H9 (cell line): Measurements from ENCODE around the gene KLC1. TPM values are rescaled to one million over a fixed set of nuclear protein-coding genes. Genes with fewer than 3 reads are reported as not detected.

ENCODE experiments used
- DNase-seq: peaks from one replicate; pipeline ENCODE4 v3.0.0-alpha.2; 2017
- H2AFZ ChIP-seq: one replicate; pipeline ENCODE4 v1.6.1; 2013; ENCODE audit warnings: mild to moderate bottlenecking, low read length, control low read depth, moderate library complexity
- H2AK5ac ChIP-seq: 2 replicates; pipeline ENCODE4 v1.6.1; 2013; ENCODE audit warnings: low read length, control low read depth, mixed read lengths; ENCODE audit not compliant: insufficient read length
- H2BK120ac ChIP-seq: one replicate; pipeline ENCODE4 v1.6.1; 2013; ENCODE audit warnings: low read depth, mild to moderate bottlenecking, low read length, control low read depth, inconsistent platforms; ENCODE audit not compliant: poor library complexity, severe bottlenecking
- H2BK12ac ChIP-seq: 2 replicates; pipeline ENCODE4 v1.6.1; 2013; ENCODE audit warnings: low read length, control low read depth, mixed read lengths, low read depth; ENCODE audit not compliant: insufficient read length
- H2BK15ac ChIP-seq: 2 replicates; pipeline ENCODE4 v1.6.1; 2013; ENCODE audit warnings: low read depth, low read length, control low read depth
- H2BK20ac ChIP-seq: one replicate; pipeline ENCODE4 v1.6.1; 2013; ENCODE audit warnings: low read depth, mild to moderate bottlenecking, low read length, control low read depth, inconsistent platforms; ENCODE audit not compliant: poor library complexity, severe bottlenecking
- H2BK5ac ChIP-seq: 2 replicates; pipeline ENCODE4 v1.6.1; 2013; ENCODE audit warnings: low read length, control low read depth, mixed read lengths; ENCODE audit not compliant: insufficient read length
- H3K14ac ChIP-seq: 2 replicates; pipeline ENCODE4 v1.6.1; 2013; ENCODE audit warnings: low read length, control low read depth; ENCODE audit not compliant: insufficient read depth
- H3K18ac ChIP-seq: 2 replicates; pipeline ENCODE4 v1.6.1; 2013; ENCODE audit warnings: low read depth, mild to moderate bottlenecking, mixed read lengths, low read length, control low read depth; ENCODE audit not compliant: insufficient read length
- H3K23ac ChIP-seq: 2 replicates; pipeline ENCODE4 v1.6.1; 2013; ENCODE audit warnings: low read length, control low read depth, mixed read lengths, low read depth; ENCODE audit not compliant: insufficient read length
- H3K23me2 ChIP-seq: 2 replicates; pipeline ENCODE4 v1.6.1; 2013; ENCODE audit warnings: low read depth, mild to moderate bottlenecking, mixed read lengths, low read length, control low read depth; ENCODE audit not compliant: insufficient read length, poor library complexity, severe bottlenecking
- H3K27ac ChIP-seq: 2 replicates; pipeline ENCODE4 v1.5.1; 2013; ENCODE audit warnings: low read length, control low read depth, mixed read lengths, low read depth; ENCODE audit not compliant: insufficient read length
- H3K27me3 ChIP-seq: 2 replicates; pipeline ENCODE4 v1.6.1; 2013; ENCODE audit warnings: low read length, control low read depth, inconsistent platforms; ENCODE audit not compliant: insufficient read depth
- H3K4ac ChIP-seq: 2 replicates; pipeline ENCODE4 v1.6.1; 2013; ENCODE audit warnings: low read depth, mild to moderate bottlenecking, control low read depth, inconsistent platforms, low read length, moderate library complexity
- H3K4me1 ChIP-seq: 2 replicates; pipeline ENCODE4 v1.6.1; 2013; ENCODE audit warnings: low read length, control low read depth, inconsistent platforms; ENCODE audit not compliant: insufficient read depth
- H3K4me2 ChIP-seq: 2 replicates; pipeline ENCODE4 v1.6.1; 2013; ENCODE audit warnings: low read length, control low read depth, mixed read lengths; ENCODE audit not compliant: insufficient read length, insufficient read depth
- H3K56ac ChIP-seq: 2 replicates; pipeline ENCODE4 v1.6.1; 2013; ENCODE audit warnings: low read depth, mild to moderate bottlenecking, mixed read lengths, low read length, control low read depth; ENCODE audit not compliant: insufficient read length
- H3K79me1 ChIP-seq: 2 replicates; pipeline ENCODE4 v1.6.1; 2013; ENCODE audit warnings: low read depth, mild to moderate bottlenecking, moderate library complexity, low read length, control low read depth, inconsistent platforms; ENCODE audit not compliant: insufficient read depth, poor library complexity, severe bottlenecking
- H3K79me2 ChIP-seq: 2 replicates; pipeline ENCODE4 v1.6.1; 2013; ENCODE audit warnings: low read length, control low read depth, inconsistent platforms; ENCODE audit not compliant: insufficient read depth
- H3K9ac ChIP-seq: 2 replicates; pipeline ENCODE4 v1.6.1; 2013; ENCODE audit warnings: low read length, control low read depth, mixed read lengths; ENCODE audit not compliant: insufficient read length; ENCODE audit errors: extremely low read depth
- H3K9me3 ChIP-seq: one replicate; pipeline ENCODE4 v1.6.1; 2013; ENCODE audit warnings: low read depth, low read length, inconsistent platforms; ENCODE audit not compliant: control insufficient read depth
- H3T11ph ChIP-seq: one replicate; pipeline ENCODE4 v1.6.1; 2013; ENCODE audit warnings: mild to moderate bottlenecking, low read length, control low read depth, inconsistent platforms
- H4K20me1 ChIP-seq: one replicate; pipeline ENCODE4 v1.6.1; 2013; ENCODE audit not compliant: control insufficient read depth, insufficient read length, insufficient read depth
- H4K5ac ChIP-seq: 2 replicates; pipeline ENCODE4 v1.6.1; 2013; ENCODE audit warnings: low read depth, mild to moderate bottlenecking, mixed read lengths, low read length, control low read depth; ENCODE audit not compliant: insufficient read length
- H4K8ac ChIP-seq: replicated peaks from 2 replicates; pipeline ENCODE4 v1.6.1; 2013; ENCODE audit warnings: low read length, control low read depth, mixed read lengths, low read depth; ENCODE audit not compliant: insufficient read length
- H4K91ac ChIP-seq: 2 replicates; pipeline ENCODE4 v1.6.1; 2013; ENCODE audit warnings: low read depth, mild to moderate bottlenecking, moderate library complexity, mixed read lengths, low read length, control low read depth; ENCODE audit not compliant: insufficient read length
- H3K27ac Mint-ChIP-seq, 3 experiments: 2 replicates in 2 of 3; 3 replicates in 1 of 3; pipeline ENCODE4 v1.8.0; 2020 to 2021; ENCODE audit warnings: mixed read lengths in 3 of 3, mild to moderate bottlenecking in 1 of 3, moderate library complexity in 1 of 3
- H3K27me3 Mint-ChIP-seq: 2 replicates; pipeline ENCODE4 v1.8.0; 2021; ENCODE audit warnings: low read depth, mild to moderate bottlenecking, moderate library complexity, mixed read lengths
- H3K36me3 Mint-ChIP-seq, 3 experiments: 2 replicates in 2 of 3; 3 replicates in 1 of 3; pipeline ENCODE4 v1.8.0; 2020 to 2021; ENCODE audit warnings: low read depth in 3 of 3, mixed read lengths in 3 of 3; ENCODE audit not compliant: insufficient read depth in 1 of 3
- H3K4me1 Mint-ChIP-seq, 2 experiments: 2 replicates each; pipeline ENCODE4 v1.8.0; 2020; ENCODE audit warnings: mixed read lengths in 2 of 2
- H3K4me3 Mint-ChIP-seq, 2 experiments: 2 replicates in 1 of 2; 3 replicates in 1 of 2; pipeline ENCODE4 v1.8.0; 2020 to 2021; ENCODE audit warnings: mild to moderate bottlenecking in 2 of 2, mixed read lengths in 2 of 2, moderate library complexity in 1 of 2
- H3K9me3 Mint-ChIP-seq, 2 experiments: 2 replicates in 1 of 2; 3 replicates in 1 of 2; pipeline ENCODE4 v1.8.0; 2020; ENCODE audit warnings: mild to moderate bottlenecking in 2 of 2, mixed read lengths in 2 of 2, moderate library complexity in 1 of 2
- WGBS: extraction: QIAGEN DNeasy Blood & Tissue Kit; methylation state at CpG from one replicate; pipeline ENCODE4 v1.1.7; 2013; ENCODE audit warnings: missing lambda C conversion rate, low lambda C conversion rate, mixed read lengths; ENCODE audit not compliant: insufficient read length; ENCODE audit errors: extremely low coverage; 5-methylcytosine and 5-hydroxymethylcytosine counted together
- total RNA-seq: library from RNA; stranded (reverse); gene quantifications from 2 replicates; pipeline ENCODE4 v1.2.1, GENCODE V29; 2021
- TF ChIP-seq, protein P1 (sequence below): fragments of 200-600 bp; sonication (generic); conservative IDR thresholded peaks from 3 replicates; pipeline ENCODE4 v1.8.0; 2021; ENCODE audit warnings: antibody characterized with exemption, mild to moderate bottlenecking

The KLC1 gene
- total RNA-seq, 1 experiment from 2014 or later: 143 TPM

- no peaks in the 10 kb centered on the region for H4K20me1 ChIP-seq
- no peak for DNase-seq
- no peak overlapping the region for H3K9ac ChIP-seq
- no peaks in the 10 kb centered on the region for H3K9me3 Mint-ChIP-seq
- no peak overlapping the region for H3T11ph ChIP-seq
- H3K36me3 Mint-ChIP-seq: peaks cover 2 to 40% (median 34%) of the 10 kb centered on the region in 3 experiments; a peak in 6 of 7 replicates
- H3K14ac ChIP-seq: no peak overlapping the region
- no peaks in the 10 kb centered on the region for H3K27me3 ChIP-seq
- no peak overlapping the region for H3K27ac ChIP-seq
- no peak overlapping the region for H2BK20ac ChIP-seq
- H4K5ac ChIP-seq: no peak overlapping the region
- H2BK15ac ChIP-seq: no peak overlapping the region
- no peaks in the 10 kb centered on the region for H3K79me2 ChIP-seq
- no peak overlapping the region for H4K8ac ChIP-seq
- peak overlapping the region; percentile 17 to 68 (median 18); a peak in 3 of 7 replicates for H3K27ac Mint-ChIP-seq
- no peak overlapping the region for H2AK5ac ChIP-seq
- no peaks in the 10 kb centered on the region for H3K79me1 ChIP-seq
- H3K4me3 Mint-ChIP-seq: no peak overlapping the region
- H3K4me1 Mint-ChIP-seq: no peaks in the 10 kb centered on the region
- H3K4me1 ChIP-seq: no peaks in the 10 kb centered on the region
- no peak overlapping the region for H3K4ac ChIP-seq
- H3K56ac ChIP-seq: no peak overlapping the region
- no peak overlapping the region for H2BK120ac ChIP-seq
- WGBS: no CpG with 5 or more reads among the region's 24 CpGs
- no peak overlapping the region for H2AFZ ChIP-seq
- no peak overlapping the region for H2BK12ac ChIP-seq
- H2BK5ac ChIP-seq: no peak overlapping the region
- TF ChIP-seq, protein P1, sequence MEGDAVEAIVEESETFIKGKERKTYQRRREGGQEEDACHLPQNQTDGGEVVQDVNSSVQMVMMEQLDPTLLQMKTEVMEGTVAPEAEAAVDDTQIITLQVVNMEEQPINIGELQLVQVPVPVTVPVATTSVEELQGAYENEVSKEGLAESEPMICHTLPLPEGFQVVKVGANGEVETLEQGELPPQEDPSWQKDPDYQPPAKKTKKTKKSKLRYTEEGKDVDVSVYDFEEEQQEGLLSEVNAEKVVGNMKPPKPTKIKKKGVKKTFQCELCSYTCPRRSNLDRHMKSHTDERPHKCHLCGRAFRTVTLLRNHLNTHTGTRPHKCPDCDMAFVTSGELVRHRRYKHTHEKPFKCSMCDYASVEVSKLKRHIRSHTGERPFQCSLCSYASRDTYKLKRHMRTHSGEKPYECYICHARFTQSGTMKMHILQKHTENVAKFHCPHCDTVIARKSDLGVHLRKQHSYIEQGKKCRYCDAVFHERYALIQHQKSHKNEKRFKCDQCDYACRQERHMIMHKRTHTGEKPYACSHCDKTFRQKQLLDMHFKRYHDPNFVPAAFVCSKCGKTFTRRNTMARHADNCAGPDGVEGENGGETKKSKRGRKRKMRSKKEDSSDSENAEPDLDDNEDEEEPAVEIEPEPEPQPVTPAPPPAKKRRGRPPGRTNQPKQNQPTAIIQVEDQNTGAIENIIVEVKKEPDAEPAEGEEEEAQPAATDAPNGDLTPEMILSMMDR: no peak
- no peak overlapping the region for H3K23ac ChIP-seq
- no peaks in the 10 kb centered on the region for H3K9me3 ChIP-seq
- no peak overlapping the region for H3K4me2 ChIP-seq
- H4K91ac ChIP-seq: no peak overlapping the region
- no peaks in the 10 kb centered on the region for H3K23me2 ChIP-seq
- no peaks in the 10 kb centered on the region for H3K27me3 Mint-ChIP-seq
- no peak overlapping the region for H3K18ac ChIP-seq
Observed at GRCh38 chr14:103729496-103730448, 100.8 kb downstream of the KLC1 start.
